ENCODE results near the gene EIF2S1.
A peak's percentile ranks its signal among the peaks of the same experiment; 100 is the strongest.
"Not testable (repeated sequence)": the region's sequence is repeated elsewhere in the genome, so short reads cannot be mapped to it uniquely, and the experiment has no call there.

EIF2S1 gene

DNA sequence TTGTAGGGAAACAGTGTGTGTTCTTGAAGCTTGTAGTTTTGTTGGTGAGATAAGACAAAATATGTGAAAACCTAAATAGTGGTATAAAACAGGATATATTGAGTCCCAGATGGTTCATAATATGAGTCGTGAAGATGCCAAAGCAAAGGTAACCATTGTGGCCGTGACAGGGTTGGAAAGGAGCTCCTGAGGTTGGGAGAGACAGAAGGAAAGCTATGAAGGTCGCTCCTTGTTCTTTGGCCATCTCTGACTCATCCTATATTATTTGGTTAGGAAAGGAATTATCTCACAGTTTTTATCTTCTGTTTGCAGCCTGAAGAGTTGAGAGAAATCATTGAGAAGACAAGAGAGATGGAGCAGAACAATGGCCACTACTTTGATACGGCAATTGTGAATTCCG, 27.7 kb upstream of the EIF2S1 start:
- no peak overlapping the region for H3K4me3 ChIP-seq (ENCODE audit: low read depth, low read length)
- DNase-seq (ENCODE audit: low read depth), result no peak
- TF ChIP-seq, protein P1, sequence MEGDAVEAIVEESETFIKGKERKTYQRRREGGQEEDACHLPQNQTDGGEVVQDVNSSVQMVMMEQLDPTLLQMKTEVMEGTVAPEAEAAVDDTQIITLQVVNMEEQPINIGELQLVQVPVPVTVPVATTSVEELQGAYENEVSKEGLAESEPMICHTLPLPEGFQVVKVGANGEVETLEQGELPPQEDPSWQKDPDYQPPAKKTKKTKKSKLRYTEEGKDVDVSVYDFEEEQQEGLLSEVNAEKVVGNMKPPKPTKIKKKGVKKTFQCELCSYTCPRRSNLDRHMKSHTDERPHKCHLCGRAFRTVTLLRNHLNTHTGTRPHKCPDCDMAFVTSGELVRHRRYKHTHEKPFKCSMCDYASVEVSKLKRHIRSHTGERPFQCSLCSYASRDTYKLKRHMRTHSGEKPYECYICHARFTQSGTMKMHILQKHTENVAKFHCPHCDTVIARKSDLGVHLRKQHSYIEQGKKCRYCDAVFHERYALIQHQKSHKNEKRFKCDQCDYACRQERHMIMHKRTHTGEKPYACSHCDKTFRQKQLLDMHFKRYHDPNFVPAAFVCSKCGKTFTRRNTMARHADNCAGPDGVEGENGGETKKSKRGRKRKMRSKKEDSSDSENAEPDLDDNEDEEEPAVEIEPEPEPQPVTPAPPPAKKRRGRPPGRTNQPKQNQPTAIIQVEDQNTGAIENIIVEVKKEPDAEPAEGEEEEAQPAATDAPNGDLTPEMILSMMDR (conservative IDR thresholded peaks at IDR 0.05; ENCODE audit: low read depth, low read length), result no peak

DNA sequence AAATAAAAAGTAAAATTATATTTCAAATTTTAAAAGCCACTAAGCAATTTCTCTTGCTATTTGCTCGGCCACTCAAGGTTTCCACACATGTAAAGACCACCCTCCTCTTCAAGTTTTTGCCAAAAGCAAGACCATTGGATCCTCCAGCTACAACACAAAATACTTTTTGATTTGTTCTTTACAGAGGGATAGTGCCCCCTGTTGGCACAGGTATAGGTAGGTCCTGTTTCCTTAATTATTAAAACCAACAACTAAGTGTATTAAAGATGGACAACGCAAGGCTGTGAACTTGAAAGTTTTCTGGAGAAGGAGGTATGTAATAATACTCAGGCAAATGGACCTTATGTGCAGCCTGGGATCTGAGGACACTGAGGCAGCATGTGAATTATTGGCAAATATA, 24.3 kb upstream of the EIF2S1 start:
- no peak overlapping the region for H3K4me3 ChIP-seq (ENCODE audit: low read depth, low read length)
- DNase-seq (ENCODE audit: low read depth), result peak; percentile 64
- TF ChIP-seq, protein P1 (conservative IDR thresholded peaks at IDR 0.05; ENCODE audit: low read depth, low read length), result peak; percentile 55

DNA sequence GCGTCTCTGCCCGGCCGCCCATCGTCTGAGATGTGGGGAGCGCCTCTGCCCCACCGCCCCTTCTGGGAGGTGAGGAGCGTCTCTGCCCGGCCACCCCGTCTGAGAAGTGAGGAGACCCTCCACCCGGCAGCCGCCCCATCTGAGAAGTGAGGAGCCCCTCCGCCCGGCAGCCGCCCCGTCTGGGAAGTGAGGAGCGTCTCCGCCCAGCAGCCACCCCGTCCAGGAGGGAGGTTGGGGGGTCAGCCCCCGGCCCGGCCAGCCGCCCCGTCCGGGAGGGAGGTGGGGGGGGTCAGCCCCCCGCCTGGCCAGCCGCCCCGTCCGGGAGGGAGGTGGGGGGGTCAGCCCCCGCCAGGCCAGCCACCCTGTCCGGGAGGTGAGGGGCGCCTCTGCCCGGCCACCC, 18.9 kb upstream of the EIF2S1 start:
- H3K4me3 ChIP-seq (ENCODE audit: low read depth, low read length); DNase-seq (ENCODE audit: low read depth): not testable (repeated sequence)

DNA sequence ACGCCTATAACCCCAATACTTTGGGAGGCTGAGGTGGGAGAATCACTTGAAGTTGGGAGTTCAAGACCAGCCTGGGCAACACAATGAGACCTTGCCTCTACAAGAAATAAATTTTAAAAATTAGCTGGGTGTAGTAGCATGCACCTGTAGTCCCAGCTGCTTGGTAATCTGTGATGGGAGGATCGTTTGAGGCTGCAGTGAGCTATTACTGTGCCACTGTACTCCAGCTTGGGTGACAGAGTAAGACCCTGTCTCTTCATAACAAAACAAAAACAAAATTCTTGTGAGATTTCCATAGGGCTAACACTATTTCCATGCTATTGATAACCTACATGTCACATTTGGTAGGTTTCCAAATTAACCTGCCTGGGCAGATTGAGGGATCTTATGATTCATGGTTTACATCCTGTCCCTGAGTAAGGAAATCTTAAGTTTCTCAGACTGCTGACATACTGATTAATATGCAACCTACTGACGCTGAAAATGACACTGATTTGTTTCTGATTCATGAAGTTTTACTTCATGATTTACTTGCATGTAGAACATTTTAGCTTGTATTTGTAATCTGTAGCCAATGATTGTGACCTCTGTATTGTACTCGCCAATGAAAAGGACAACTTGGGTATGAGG, 16.4 kb upstream of the EIF2S1 start:
- DNase-seq (ENCODE audit: low read depth), result peak; percentile 17
- H3K4me3 ChIP-seq (ENCODE audit: low read depth, low read length), result no peak overlapping the region
- TF ChIP-seq, protein P1 (conservative IDR thresholded peaks at IDR 0.05; ENCODE audit: low read depth, low read length), result no peak

DNA sequence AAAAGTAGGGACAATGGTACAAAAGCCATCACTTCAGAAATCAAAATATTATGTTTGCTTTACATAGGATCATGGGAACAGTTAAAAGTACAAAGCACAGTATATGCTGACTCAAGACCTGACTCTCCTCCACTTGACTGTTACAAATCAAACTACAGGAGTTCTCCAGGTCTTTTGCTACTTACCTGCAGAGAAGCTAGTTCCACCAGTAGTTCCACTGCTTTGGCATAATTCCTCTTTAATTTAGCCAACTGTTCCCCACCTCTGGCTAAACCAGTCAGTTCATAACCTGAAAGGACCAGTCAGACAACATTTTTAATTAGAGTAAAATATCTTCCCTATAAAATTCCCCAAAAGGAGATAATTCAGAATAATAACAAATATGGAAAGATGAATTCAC, 14.5 kb upstream of the EIF2S1 start:
- no peak for DNase-seq (ENCODE audit: low read depth)
- TF ChIP-seq, protein P1 (conservative IDR thresholded peaks at IDR 0.05; ENCODE audit: low read depth, low read length), result no peak

DNA sequence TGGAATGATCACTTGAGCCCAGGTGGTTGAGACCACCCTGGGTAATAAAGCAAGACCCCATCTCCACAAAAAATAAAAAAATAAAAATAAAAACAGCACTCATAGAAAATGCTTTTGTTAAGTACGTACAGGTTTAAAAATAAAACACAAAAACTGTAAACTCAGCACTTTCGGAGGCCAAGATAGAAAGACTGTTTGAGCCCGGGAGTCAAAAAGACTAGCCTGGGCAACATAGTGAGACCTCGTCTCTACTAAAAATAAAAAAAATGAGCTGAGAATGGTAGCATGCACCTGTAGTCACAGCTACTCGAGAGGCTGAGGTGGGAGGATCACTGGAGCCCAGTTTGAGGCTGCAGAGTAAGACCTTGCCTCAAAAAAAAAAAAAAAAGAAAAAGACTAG, 8.1 kb upstream of the EIF2S1 start:
- TF ChIP-seq, protein P1 (conservative IDR thresholded peaks at IDR 0.05; ENCODE audit: low read depth, low read length), result no peak
- DNase-seq (ENCODE audit: low read depth), result no peak
- no peak overlapping the region for H3K4me3 ChIP-seq (ENCODE audit: low read depth, low read length)

More for the DNA sequence above, 14.5 kb upstream of the EIF2S1 start:
- no peak overlapping the region for H3K4me3 ChIP-seq (ENCODE audit: low read depth, low read length)

DNA sequence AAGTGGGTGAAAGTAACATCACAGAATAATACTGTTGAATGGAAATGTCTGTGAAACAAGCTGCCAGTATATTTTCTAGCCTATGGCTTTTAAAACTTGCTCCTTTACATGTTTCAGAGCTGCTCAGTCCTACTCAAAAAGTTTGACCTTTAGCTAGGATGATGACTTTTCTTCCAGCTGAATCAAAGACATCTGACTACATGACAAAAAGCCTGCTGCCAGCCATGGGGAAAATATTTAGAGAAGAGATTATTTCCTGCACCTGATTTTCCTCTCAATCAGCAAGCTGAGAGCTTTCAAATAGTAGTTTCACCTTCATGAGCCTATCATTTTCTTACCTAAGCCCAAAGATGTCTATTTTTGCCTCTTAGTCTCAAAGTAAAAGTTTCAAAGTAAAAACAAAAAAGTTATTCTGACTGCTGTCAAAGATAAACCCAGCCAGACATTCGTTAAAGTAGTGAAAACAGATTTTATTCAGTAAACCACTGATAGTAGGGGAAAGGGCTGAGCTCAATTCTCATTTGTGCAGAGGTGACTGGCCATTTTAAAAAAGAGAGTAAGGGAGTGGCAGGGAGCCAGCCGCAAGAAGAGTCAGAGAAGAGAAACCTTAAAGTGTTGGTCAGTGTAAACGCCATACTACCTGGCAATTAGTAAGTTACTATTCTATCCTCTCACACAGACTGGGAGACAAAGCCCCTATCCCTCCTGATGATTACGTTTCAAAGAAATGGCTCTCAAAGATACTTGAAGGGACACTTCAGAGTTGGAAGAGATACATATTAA, 2.8 kb upstream of the EIF2S1 start:
- DNase-seq (ENCODE audit: low read depth), result no peak
- H3K4me3 ChIP-seq (ENCODE audit: low read depth, low read length), result no peak overlapping the region
- TF ChIP-seq, protein P1 (conservative IDR thresholded peaks at IDR 0.05; ENCODE audit: low read depth, low read length), result no peak
